Activated CD8-positive, alpha-beta T cell treated with anti-CD3 and anti-CD28 coated beads for 36 hours (primary cell): ENCODE data around the gene U2AF2. TPM values are rescaled to one million over a fixed set of nuclear protein-coding genes. Genes with fewer than 3 reads are reported as not detected.

Experiments
- ATAC-seq: fragments of 200-7000 bp; cut with Tn5 transposase; one replicate; pipeline ENCODE4 v1.10.0; 2021; ENCODE audit warnings: mild to moderate bottlenecking, moderate library complexity
- CTCF ChIA-PET: fragments of 350-600 bp; sonication (Branson Sonifier 250); formaldehyde crosslinking; loops from one replicate; lab custom pipeline; 2021; ENCODE audit warnings: antibody characterized with exemption; lab: Charles Lee
- POLR2A ChIA-PET: fragments of 350-600 bp; sonication (Branson Sonifier 250); formaldehyde crosslinking; loops from one replicate; lab custom pipeline; 2021; ENCODE audit warnings: antibody characterized with exemption; lab: Charles Lee
- DNase-seq: peaks from one replicate; pipeline ENCODE4 v3.0.0-alpha.2; 2020
- H3K27ac Mint-ChIP-seq: one replicate; pipeline ENCODE4 v1.8.0; 2021; ENCODE audit warnings: mild to moderate bottlenecking, mixed read lengths
- H3K27me3 Mint-ChIP-seq: one replicate; pipeline ENCODE4 v1.8.0; 2021; ENCODE audit warnings: mixed read lengths
- H3K36me3 Mint-ChIP-seq: one replicate; pipeline ENCODE4 v1.8.0; 2021; ENCODE audit warnings: low read depth, mixed read lengths
- H3K4me1 Mint-ChIP-seq: one replicate; pipeline ENCODE4 v1.8.0; 2021; ENCODE audit warnings: low read depth, mixed read lengths
- H3K4me3 Mint-ChIP-seq: one replicate; pipeline ENCODE4 v1.8.0; 2021; ENCODE audit warnings: mild to moderate bottlenecking, moderate library complexity, mixed read lengths
- H3K9me3 Mint-ChIP-seq: one replicate; pipeline ENCODE4 v1.8.0; 2021; ENCODE audit warnings: mixed read lengths
- CTCF ChIP-seq: fragments of 200-600 bp; IDR thresholded peaks from one replicate; pipeline ENCODE4 v1.8.0; 2022; ENCODE audit warnings: antibody characterized with exemption, mild to moderate bottlenecking
- intact Hi-C: fragments of 100-400 bp; cut with micrococcal nuclease; formaldehyde crosslinking; loops from one replicate; pipeline ENCODE4 v1.10.0; 2022
- total RNA-seq, 2 experiments: library from RNA; stranded (reverse); gene quantifications; one replicate each; pipeline ENCODE4 v1.2.3, GENCODE V29; 2021

The U2AF2 gene
- total RNA-seq, 2 experiments from 2014 or later = 304 to 306 TPM

- H3K4me1 Mint-ChIP-seq = peaks cover 41% of the 10 kb centered on the region
- DNase-seq (peak; percentile 78), ATAC-seq (peak; percentile 18)
- TF ChIP-seq CTCF = no peak
- intact Hi-C loops = no loop called here
- ChIA-PET CTCF (interaction anchor here (1.4 to 2.4 kb wide), 4 partner anchors 11 to 34 kb away, joined by 4 to 14 read pairs (median 6); partner anchors contain the start of genes U2AF2 and ZNF865), POLR2A (interaction anchor here (0.8 to 4.0 kb wide), 3 partner anchors 14 to 40 kb away, joined by 3 to 26 read pairs (median 4); partner anchors contain the start of genes FIZ1, ZNF579 and ZNF865)
- H3K27ac Mint-ChIP-seq = peak overlapping the region; percentile 86
- no peak overlapping the region for H3K4me3 Mint-ChIP-seq
- no peaks in the 10 kb centered on the region for H3K27me3 Mint-ChIP-seq
- no peaks in the 10 kb centered on the region for H3K9me3 Mint-ChIP-seq
- H3K36me3 Mint-ChIP-seq = peaks cover 28% of the 10 kb centered on the region
Measured at GRCh38 chr19:55620410-55621204, 34.2 kb upstream of the U2AF2 start.

- no peak for DNase-seq
- ATAC-seq = no peak
- H3K27me3 Mint-ChIP-seq = no peaks in the 10 kb centered on the region
- peak overlapping the region; percentile 86 for H3K27ac Mint-ChIP-seq
- CTCF ChIA-PET = interaction anchor here (1.6 to 2.4 kb wide), 3 partner anchors 10 to 15 kb away, joined by 6 to 14 read pairs (median 7); partner anchors contain the start of gene ZNF865
- peaks cover 45% of the 10 kb centered on the region for H3K4me1 Mint-ChIP-seq
- H3K4me3 Mint-ChIP-seq = no peak overlapping the region
- intact Hi-C loops = no loop called here
- TF ChIP-seq CTCF = no peak
- peaks cover 28% of the 10 kb centered on the region for H3K36me3 Mint-ChIP-seq
- no peaks in the 10 kb centered on the region for H3K9me3 Mint-ChIP-seq
- POLR2A ChIA-PET = interaction anchor here (4.0 kb wide), 1 partner anchor 15 kb away, joined by 26 read pairs; the partner anchor contains the start of gene ZNF865
Measured at GRCh38 chr19:55621205-55621672, 33.6 kb upstream of the U2AF2 start.

- ATAC-seq (no peak), DNase-seq (no peak)
- TF ChIP-seq CTCF = no peak
- intact Hi-C loops = no loop called here
- ChIA-PET CTCF (interaction anchor here (1.6 to 2.1 kb wide), 2 partner anchors 9 to 11 kb away, joined by 6 to 7 read pairs; no protein-coding TSS in a partner anchor), POLR2A (interaction anchor here (4.0 kb wide), 1 partner anchor 15 kb away, joined by 26 read pairs; the partner anchor contains the start of gene ZNF865)
- Mint-ChIP-seq H3K27ac (no peak overlapping the region), H3K4me3 (no peak overlapping the region), H3K27me3 (peaks cover under 1% of the 10 kb centered on the region), H3K9me3 (no peaks in the 10 kb centered on the region), H3K36me3 (peaks cover 26% of the 10 kb centered on the region), H3K4me1 (peaks cover 50% of the 10 kb centered on the region)
Measured at GRCh38 chr19:55621673-55622231, 33.1 kb upstream of the U2AF2 start.

- no peak for TF ChIP-seq CTCF
- Mint-ChIP-seq H3K27ac (no peak overlapping the region), H3K9me3 (no peaks in the 10 kb centered on the region), H3K4me3 (no peak overlapping the region), H3K36me3 (peaks cover 21% of the 10 kb centered on the region), H3K27me3 (peaks cover 3% of the 10 kb centered on the region), H3K4me1 (peaks cover 56% of the 10 kb centered on the region)
- no peak for ATAC-seq
- ChIA-PET POLR2A (interaction anchor here (0.8 to 1.2 kb wide), 2 partner anchors 42 to 232 kb away, joined by 3 read pairs; partner anchors contain the start of gene ZNF579), CTCF (interaction anchor here (1.7 to 3.1 kb wide), 3 partner anchors 9 to 16 kb away, joined by 7 to 20 read pairs (median 11); partner anchors contain the start of gene ZNF865)
- intact Hi-C loops = no loop called here
- DNase-seq = no peak
Measured at GRCh38 chr19:55622242-55622969, 32.4 kb upstream of the U2AF2 start.
